SKM-1 treated with dmso at 0.1 percent for 144 hours (cell line): Measurements from ENCODE around the gene ACBD3.

Experiments
- DNase-seq: peaks from one replicate; lab custom pipeline; 2025; ENCODE audit not compliant: unreplicated experiment; lab: John Stamatoyannopoulos, UW

ACBD3 gene

DNA sequence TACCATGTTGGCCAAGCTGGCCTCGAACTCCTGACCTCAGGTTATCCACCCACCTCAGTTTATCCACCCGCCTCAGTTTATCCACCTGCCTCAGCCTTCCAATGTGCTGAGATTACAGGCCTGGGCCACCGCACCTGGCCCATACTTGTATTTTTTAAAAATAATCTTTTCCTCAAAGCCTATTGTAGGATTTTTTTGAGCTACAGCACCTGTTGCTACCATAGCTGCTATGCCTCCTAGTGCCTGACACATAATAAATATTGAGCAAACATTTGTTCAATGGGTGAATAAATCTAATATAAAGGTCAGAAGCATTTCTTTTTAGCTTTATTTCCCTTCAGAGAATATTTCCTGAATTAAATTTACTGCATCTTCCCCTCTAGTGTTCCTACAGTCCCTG, 15.7 kb upstream of the ACBD3 start:
- no peak for DNase-seq

- no peak for DNase-seq
These were observed 14.6 kb upstream of the ACBD3 start for GRCh38 chr1:226201029-226201593.

DNA sequence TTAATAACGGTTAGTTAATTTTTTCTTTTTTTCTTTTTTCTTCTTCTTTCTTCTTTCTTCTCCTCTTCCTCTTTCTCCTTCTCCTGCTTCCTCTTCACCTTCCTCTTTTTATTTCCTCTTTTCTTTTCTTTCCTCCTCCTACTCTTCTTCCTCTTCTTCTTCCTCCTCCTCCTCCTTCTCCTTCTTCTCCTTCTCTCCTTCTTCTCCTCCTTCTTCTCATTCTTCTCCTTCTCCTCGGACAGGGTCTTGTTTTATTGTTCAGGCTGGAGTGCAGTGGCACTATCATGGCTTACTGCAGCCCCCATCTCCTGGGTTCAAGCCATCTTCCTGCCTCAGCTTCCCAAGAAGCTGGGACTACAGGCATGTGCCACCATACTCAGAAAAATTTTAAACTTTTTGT, 13.4 kb upstream of the ACBD3 start:
- DNase-seq: no peak

GRCh38 chr1:226195144-226195543, 8.6 kb upstream of the ACBD3 start:
- DNase-seq: no peak

DNA sequence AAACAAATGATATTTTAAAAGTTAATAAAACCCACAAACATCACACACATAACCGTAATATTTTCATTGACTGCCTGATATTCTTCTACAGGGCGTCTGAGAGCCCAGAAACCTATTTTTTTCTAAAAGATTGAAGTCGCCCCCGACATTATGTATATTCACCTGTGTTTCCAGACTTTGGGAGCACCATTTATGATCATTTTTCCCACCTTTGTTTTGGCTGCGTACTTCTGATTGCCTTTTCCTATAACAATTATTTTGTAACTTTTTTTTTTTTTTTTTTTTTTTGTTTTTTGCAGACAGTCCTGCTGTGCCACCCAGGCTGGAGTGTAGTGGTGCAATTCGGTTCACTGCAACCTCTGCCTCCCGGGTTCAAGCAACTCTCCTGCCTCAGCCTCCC, 839 bp upstream of the ACBD3 start:
- no peak for DNase-seq

GRCh38 chr1:226187019-226187322, 430 bp upstream of the ACBD3 start:
- DNase-seq: no peak

DNA sequence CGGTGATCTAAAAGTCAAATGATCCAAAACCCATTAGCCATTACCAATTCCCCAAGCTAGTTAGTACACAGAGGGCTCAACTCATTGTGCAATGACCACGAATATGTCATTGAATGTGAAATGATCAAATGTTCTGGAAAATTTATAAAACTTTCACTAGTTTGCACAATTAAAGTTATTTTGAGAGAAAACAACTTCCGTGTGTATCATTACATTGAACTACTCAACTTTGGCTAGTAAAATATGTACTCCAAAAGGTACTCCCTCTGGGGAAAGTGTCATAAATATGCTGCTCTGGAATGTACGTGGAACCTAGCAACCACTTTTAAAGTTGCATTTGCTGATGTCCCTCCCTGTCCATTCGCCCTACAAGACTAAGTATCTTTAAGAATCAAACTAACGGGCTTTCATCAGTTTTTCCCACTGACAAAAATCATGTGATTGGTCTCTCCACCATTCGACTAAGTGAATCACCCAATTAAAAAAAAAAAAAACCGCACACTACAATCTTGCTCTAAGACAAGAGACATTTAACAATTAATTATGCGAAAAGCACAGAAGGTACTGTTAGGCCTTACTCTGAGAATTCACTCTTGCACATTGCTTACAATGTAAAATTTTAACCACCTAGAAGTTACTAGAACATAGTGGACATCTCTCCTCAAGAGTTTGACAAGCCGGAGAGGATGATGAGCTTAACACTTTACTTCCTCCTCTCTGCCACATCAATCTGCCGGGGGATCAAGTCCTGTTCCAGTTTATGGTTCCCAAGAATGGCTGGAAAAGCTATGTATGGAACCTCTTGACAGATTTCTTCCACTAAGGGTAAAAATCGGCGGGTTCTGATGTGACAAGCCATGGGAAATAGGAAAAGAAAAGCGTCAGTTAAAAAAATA, 1.2 kb downstream of the ACBD3 start:
- DNase-seq: no peak

DNA sequence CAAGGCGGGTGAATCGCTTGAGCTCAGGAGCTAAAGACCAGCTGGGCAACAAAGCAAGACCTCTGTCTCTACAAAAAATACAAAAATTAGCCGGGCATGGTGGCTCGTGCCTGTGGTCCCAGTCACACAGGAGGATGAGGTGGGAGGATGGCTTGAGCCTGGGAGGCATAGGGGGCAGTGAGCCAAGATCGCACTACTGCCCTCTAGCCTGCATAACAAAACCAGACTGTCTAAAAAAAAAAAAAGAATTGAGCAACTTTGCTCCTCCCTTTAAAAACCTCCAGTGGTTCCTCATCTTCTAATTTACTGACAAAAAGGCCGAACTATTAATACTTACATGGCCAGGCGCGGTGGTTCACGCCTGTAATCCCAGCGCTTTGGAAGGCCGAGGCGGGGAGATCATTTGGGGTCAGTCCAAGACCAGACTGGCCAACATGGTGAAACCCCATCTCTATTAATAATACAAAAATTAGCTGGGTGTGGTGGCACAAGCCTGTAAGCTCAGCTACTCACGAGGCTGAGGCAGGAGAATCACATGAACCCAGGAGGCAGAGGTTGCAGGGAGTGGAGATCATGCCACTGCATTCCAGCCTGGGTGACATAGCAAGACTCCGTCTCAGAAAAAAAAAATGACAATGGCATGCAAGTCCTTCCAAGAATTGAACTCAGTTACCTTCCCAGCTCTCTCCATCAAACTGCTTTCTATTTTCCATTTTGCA, 4.4 kb downstream of the ACBD3 start:
- DNase-seq: peak; percentile 97

DNA sequence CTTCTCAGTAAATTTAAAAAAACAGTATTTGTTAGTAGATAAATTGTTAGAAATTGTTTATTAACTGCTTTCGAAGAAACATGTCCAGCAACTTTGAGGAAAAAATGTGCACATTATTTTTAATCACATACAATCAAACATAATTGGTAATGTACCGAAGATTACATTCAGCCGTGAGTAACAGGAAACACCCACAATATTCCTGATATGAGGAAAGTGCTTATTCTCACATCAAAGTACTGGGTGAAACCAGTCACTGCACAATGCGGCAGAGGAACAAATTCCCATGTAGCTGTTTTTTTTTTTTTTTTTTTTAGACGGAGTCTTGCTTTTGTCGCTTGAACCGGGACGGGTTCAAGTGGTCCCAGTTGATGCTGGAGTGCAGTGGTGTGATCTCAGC, 9.7 kb downstream of the ACBD3 start:
- no peak for DNase-seq

GRCh38 chr1:226172589-226172988, 14.0 kb downstream of the ACBD3 start:
- DNase-seq: no peak

GRCh38 chr1:226166341-226166740, 20.2 kb downstream of the ACBD3 start:
- DNase-seq: no peak

- DNase-seq: no peak
These were observed 22.4 kb downstream of the ACBD3 start for GRCh38 chr1:226164154-226164553.

DNA sequence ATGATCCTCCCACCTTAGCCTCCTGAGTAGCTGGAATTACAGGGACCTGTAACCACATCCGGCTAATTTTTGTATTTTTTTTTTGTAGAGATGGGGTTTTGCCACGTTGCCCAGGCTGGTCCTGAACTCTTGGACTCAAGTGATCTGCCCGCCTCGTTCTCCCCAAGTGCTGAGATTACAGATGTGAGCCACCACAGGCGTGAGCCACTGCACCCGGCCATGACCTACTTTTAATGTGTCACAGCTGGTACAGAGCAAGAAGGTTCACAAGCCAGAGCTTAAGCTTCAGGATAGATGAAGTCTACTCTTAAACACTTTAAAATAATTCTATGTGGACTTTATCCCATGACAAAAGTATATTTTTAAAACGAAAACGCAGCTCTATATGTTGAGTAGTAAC, 23.6 kb downstream of the ACBD3 start:
- DNase-seq: no peak

GRCh38 chr1:226158983-226159382, 27.6 kb downstream of the ACBD3 start:
- no peak for DNase-seq

- no peak for DNase-seq
These were observed 28.1 kb downstream of the ACBD3 start for GRCh38 chr1:226158457-226158856.

GRCh38 chr1:226157761-226158316, 28.7 kb downstream of the ACBD3 start:
- DNase-seq: no peak

- no peak for DNase-seq
These were observed 31.9 kb downstream of the ACBD3 start for GRCh38 chr1:226154593-226154992.

DNA sequence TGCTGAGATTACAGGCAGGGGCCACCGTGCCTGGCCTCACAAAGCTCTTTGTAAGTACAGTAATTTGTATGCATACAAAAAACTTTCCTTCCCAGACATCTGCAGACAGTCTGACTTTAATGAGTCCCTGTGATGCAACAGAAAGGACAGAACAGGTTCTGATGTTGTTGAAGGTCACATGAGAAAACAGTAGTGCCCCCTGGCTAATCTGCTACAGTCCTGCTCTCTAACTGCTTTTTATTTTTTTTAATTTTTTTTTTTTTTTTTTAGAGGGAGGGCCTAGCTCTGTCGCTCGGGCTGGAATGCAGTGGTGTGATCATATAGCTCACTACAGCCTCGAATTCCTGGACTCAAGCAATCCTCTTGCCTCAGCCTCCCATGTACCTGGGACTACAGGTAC, 36.7 kb downstream of the ACBD3 start:
- DNase-seq: no peak

DNA sequence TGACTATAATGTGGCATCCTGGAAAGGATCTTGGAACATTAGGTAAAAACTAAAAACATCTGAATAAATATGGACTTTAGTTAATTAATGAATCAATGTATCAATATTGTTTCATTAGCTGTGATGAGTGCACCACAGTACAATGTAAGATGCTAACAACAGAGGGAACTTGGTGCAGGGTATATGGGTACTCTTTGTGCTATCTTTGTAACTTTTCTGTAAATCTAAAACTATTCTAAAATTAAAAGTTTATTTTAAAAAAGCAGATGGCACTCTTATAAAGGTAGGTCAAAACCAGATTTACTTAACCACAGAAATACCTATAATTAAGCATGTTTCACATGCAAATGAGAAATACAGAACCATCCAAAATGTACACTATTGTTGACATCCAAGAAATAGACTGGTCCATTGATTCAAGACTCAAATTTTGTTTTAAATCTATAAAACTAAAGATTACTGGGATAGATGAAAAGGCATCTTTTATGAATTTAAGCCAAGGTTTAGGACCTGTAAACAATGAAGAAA, 38.4 kb downstream of the ACBD3 start:
- DNase-seq: no peak

- no peak for DNase-seq
These were observed 42.5 kb downstream of the ACBD3 start for GRCh38 chr1:226144045-226144444.

DNA sequence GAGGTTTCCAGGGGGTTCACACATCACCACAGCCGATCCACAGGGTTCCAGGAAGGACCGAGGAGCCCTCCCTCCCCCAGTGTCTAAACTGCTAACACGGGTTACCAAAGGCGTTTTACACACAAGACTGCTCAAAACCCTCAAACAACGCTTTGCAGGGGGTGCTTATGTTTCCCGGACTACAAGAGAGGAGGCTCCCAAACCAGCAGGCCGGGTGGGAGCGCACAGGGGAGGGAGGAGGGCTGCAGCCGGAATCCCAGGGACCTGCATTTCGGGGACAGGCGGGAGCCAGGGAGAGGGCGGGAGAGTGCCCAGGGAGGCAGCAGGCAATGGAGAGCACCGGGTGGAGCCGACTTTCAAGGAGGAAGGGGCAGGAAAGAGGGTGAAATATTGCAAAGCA, 50.8 kb downstream of the ACBD3 start:
- no peak for DNase-seq
